ENCODE results near the gene KIAA1755.

DNA sequence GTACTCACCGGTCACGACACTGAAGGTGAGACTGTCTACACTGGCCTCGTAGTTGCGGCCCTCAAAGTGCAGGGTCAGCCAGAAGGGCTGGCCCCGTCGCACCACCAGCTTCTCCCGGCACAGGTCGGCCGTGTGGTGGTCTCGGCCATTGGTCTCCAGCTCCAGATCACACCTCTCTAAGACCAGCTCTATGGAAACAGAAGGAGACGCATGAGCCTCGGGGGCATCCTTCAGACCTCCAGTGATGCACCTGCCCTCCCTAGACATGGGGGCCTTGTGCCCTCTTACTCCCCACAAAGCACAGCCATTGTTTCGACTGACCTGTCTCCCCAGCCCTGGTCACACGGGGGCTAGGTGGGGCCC, 99.1 kb downstream of the KIAA1755 start:
- TF ChIP-seq YY1 (IDR thresholded peaks at IDR 0.05; ENCODE audit: insufficient read depth, insufficient read length) (no peak), ZNF274 (IDR thresholded peaks at IDR 0.05; ENCODE audit: low read depth, low read length) (no peak), SUZ12 (IDR thresholded peaks at IDR 0.05; ENCODE audit: extremely low read depth, insufficient read depth, insufficient read length) (no peak)

Data from NT2/D1 (cell line).